ELF-1 (cell line): ENCODE measurements around the gene PRKCA.

Source experiments
- DNase-seq: peaks from one replicate; pipeline ENCODE4 v3.0.0-alpha.2; 2016; ENCODE audit warnings: low read depth, low spot score

PRKCA gene

DNA sequence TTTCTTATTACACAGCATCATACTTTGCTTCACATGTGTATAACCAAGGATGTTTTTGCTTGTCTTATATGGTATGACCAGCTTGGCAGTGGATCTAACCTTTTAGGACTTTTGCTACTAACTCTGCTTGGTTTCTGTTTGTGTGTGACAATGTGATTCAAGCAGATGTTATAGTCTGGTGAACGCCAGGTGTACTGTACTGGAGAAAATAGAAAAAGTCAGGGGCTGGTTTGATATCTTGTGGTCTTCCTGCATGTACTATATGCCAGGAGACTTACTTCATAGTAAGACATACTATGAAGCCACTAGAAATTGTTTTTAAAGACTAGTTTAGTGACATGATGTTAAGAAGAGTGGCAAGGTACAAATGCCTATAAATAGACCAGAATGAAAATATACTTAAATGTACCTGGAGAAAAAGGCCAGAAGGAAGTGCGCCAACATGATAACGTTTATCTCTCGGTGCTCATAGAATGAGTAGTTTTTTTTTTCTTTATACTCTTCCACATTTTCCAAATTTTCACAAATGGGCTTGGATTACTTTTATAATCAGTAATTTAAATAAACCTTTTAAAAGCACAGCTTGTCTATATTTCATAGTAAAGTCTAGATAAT is 112.3 kb downstream of the PRKCA start:
- no peak for DNase-seq

DNA sequence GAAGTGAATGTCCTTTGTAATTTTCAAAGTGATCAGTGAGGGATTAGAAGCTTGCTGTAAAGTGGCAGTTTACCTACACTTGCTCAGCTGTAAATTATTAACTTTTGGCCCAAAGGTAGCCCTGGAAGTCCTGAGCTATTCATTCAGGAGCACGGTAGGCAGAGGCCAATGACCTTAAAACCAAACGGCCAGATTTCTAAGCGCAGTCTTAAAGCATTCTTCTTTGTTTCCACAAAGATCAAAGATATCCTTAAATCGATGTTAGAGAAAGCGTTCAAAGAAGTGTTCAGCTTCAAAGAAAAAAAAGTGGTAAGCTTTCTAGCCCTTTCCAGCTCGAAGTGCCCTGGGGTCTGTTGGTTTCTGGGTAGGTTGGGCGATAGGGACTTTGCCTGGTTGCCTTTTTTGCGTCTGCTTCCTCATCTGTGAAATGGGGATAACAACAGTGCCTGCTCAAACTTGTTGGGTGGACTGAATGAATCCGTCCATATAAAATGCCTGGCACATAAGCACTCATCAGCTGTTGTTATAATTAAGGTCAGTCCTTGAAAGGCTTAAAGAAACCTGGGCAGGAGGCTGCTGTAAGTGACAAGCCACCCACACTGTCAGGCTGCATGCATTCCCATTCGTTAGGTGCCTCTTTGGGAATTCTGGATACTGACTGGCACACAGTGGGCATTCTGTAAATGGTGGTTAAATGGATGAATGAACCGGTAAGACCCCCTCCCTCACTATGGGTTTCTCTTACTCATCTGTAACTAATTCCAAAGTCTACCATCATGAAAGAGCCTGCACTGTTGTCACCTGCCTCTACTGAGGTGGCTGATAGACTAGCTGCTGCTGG is 113.2 kb downstream of the PRKCA start:
- no peak for DNase-seq

DNA sequence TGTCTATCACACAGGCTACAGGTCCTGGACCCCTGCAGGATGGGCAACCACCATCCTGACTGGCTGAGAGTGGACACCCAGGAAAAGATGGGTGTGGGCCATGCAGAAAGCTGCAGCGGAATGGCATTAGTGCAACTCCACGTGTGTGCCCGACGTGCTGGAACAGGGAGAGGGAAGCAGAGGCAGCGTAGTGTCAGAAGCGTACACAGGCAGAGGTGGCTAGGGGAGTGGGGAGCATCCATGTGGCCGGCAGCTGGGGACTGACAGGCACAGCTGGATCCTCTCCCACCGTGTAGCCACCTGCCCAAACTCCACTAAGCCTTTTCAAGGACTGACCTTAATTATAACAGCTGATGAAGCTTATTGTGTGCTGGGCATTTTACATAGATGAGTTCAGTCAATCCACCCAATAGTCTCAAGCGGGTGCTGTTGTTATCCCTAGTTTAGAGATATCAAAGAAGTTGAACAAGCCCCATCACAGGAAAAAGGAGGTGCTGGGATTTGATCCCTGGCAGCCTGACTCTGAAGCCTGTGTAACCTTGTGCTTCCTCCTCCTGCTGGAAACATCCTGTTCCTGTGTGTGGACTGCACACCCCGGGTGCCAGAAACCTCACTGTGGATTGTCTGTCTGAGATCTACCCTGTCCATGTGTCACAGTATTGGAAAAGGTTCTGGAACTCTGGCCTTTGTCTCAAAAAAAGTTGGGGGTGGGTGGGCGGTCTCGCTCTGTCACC is 114.0 kb downstream of the PRKCA start:
- no peak for DNase-seq

DNA sequence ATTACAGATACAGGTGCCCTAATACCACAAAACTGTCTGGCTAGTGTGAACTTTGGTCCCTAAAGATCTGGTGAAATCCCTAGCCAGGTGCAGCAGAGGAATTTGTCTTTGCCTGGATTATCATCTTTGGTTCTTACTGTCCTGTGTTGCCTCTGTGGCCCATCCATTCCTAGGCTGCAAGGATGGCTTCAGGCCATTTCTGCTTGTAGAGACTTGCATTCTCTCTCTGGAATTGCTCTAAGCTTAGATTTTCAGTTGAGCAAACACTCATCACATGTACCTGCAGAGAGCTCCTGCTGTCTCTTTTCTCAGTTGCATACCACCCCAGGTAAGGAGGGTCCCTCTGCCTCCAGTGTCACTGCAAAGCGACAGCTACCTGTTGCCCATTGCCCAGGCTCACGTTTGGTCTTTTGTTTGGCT is 114.9 kb downstream of the PRKCA start:
- DNase-seq = peak; percentile 32

DNA sequence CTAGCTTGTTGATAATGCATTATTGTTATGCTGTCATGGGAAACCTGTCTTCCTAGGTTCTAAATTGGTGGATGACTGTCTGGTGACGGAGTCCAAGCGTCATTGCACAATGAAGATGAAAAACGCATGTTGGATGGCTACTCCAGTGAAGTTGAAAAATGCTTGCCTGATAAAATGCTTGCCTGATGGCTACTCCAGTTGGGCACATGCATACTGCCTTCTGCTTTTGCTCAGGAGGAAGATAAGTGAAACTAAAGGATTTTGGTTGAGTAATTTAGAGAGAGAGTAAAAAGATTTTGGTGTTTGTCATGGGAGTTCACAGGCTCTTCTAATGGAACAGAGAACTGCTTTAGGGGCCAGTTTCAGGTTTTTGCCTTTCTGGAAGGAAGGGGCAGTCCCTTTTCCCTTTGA is 118.6 kb downstream of the PRKCA start:
- DNase-seq = no peak

DNA sequence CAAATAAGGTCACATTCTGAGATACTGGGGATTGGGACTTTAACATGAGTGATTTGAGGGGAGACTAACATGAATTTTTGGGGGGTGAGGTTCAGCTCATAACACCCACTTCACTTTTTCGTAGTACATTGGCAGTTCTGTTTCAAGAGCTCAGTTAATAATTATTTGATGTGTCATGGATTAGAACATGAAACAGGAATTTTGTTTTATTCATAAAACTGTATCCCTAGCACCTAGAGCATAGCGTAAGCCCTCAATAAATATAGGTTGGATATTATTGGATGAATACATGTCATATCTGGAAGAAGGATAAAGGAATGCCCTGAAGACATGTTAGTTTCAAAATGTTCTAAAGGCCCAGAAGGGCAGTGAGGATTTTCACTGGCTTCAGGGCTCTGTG is 119.8 kb downstream of the PRKCA start:
- no peak for DNase-seq

DNA sequence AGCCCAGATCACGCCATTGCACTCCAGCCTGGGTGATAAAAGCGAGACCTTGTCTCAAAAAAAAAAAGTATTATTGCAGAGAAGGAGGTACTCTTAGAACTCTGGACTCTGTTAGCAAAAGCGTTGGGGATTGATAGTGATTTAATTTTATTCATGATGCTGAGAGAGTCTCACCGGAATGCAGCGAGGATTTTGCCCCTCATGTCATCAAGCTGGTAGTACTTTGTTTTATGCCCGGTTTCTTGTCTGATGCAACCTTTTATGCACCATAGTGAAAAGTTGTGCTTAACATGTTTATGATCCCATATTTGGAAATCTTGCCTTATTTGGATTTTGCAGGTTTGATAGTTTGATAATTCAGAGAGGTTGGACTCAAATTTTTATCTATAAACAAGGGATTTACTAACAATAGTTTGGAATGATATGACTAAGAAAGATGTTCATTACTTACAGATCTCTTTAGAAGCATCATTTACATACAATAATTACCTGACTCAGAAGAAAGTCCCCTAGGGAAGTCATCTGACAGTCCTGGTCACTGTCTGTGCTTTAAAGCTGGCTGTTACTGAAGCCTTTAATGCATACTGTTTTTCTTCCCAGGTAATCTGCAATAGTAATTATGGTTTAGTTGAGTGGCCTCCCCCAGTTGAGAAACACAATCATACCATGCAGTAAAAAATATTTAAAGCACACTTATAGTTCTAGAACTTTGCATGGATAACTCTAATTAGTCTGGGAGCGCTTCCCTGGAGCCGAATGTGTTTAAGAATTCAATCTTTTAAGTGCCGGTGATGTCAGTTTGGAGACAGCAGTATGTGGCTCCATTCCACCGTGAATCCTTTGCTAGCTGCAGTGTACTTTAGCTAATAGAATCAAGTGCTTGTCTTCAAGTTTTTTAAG is 120.9 kb downstream of the PRKCA start:
- DNase-seq = no peak

DNA sequence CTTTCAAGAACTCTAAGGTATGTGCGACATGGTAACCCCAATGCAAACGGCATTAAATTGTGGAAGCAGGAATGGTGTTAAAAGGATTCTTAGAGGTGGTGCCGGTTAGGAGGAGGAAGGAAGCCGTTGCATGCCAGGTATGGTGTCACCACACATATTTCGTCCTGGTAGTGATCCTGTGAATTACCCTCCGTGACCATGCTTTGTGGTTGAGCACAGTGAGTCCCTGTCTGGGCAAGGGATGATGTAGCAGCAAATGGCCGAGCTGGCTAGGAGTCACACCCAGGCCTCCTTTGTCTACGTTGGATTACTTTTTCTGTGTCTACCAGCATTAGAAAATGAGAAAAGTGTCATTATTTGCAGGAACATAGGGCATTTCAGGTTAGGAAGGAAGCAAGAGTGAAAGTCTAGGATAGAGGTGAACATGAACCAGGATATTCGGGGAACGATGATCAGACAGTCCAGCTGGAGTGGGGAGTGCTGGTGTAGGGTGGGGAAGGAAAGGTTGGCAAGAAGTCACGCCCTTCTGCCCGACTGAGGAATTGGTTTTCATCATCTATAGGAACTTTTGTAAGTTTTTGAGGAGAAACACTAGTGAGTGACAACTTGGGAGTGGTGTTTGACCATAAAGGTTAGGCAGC is 123.5 kb downstream of the PRKCA start:
- DNase-seq = no peak

DNA sequence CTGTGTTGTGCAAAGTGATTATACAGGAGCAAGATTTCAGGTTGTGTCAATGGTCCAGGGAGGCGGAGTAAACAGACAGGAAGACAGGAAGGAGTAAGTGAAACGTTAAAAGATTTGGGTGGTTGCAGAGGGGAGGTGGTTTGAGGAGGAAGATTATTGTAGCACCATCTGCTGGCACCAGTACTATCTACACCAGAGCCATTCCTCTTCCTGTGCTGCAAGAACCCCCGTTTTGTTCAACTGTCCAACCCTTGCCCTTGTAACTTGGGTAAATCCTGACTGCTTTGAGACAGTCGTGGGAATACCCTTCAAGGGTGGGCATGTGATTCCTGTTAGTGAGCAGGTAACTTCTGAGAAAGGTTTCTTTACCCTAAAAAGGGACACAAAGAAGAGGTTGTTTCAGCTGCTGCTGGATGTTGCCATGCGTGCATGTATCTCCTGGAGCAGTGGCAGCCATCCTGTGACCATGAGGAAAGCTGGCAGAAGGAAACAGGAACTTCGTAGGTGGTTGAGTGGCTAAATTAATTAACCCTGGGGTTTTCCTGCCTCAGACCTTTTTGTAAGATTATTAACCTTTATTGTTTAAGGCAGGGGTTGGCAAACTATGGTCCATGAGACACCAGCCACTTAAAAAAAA is 124.1 kb downstream of the PRKCA start:
- DNase-seq = peak; percentile 40

DNA sequence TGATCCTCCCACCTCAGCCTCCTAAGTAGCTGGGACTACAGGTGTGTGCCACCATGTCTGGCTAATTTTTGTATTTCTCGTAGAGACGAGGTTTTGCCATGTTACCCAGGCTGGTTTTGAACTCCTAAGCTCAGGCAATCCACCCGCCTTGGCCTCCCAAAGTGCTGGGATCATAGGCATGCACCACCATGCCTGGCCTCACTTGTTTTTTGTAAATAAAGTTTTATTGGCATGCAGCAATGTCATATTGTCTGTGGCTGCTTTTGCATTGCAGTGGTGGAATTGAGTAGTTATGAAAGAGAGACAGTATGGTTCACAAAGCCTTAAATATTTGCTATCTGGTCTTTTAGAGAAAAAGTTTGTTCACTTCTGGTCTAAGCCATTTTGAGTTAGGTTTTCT is 124.7 kb downstream of the PRKCA start:
- DNase-seq = no peak

DNA sequence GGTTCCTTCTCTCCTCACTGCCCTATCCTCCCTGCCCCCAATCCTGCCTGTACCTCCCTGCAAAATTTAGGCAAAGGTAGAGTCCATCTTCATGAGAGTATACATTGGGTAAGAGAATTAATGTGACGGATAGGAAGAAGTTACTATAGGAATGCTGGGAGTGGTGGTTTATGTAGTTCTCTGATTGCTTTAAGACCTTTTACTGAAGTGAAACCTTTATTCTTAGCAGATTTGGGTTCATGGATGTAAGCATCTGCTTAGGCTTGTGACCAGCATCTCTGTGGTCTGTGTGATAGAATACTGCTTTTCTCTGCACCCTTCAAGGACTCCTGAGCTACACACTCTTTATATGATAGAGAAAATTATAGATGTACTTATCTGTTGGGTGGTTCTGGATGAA is 127.3 kb downstream of the PRKCA start:
- no peak for DNase-seq

DNA sequence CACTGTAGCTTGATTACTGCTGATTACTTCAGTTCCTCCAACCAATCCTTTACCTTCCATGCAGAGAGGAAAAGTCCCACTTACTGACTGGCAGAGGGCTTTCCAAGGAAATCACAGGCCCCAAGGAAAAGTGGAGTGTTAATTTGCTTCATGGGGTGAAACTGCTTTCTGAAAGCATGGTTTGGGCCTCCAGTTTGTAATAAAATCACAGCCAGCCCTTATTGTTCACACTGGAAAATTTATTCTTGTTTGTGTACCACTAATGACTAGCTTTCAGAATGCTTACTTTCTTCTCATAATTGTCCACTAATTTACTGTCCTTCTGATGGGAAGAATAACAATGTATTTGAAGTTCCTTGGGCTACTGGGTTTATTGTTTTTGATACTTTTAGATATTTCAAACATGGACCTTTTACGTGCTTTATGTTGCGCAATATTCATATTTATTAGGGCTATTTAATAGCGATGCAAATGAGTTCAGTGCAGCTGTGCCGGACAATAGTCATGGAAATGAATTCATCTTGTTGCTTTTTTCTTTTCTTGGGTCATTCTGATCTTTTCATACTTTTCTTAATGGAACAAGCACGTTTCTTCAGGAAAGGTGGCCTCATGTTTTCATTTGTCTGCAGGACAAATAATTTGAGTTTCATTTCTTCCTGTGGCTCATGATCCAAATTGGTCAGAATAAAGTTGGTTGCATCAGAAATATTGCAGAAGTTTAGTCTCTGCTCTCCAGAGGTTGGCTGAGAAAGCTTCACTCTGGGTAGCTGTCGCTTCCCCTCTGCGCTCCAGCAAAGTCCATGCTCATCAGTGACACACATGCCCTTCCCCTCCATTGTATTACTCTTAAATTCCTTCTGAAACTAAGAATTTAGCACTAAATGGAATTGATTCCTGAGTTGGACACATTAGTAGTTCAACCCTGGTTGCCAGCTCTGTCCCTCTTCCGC is 128.7 kb downstream of the PRKCA start:
- DNase-seq = no peak

DNA sequence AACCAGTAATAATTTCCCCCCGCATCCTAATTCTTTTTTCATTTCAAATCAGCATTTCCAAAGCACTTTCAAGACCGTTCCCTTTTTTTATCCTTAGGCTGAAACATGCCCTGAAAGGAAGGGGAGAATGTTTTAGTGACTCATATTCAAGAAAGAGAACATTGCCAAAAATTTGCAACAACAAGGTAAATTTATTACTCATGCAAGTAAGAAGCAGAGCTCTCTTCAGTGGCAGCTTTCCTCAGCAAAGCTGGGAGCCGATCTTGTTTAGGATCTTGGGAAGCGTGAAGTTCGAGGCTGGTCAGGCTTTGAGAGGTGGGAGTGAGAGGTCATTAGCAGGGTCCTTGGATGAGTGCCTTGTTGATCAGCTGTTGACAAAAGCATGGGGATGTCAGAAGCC is 129.5 kb downstream of the PRKCA start:
- no peak for DNase-seq

DNA sequence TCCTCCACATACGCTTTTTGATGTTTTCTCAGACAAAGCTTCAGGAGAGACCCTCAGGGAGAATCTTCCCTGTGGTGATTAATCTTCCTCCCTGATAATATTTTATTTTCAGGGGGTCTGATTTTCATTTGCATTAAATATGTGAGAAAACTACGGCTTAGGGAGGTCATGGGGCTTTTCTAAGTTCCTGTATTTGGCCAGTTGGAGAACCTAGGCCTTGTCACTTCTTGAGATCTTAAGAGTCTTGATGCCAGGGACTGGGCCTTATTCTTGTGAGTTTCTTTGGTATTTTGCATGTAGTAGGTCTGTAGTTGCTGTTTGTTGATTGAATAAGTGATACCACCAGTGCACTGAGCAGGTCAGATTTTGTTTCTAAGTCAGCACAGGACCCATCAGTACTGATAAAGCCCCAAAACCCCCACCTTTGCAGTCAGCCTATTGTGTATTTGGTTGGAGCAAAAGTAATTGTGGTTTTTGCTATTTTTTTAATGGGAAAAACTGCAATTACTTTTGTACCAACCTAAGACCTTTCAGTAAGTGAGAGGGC is 130.1 kb downstream of the PRKCA start:
- no peak for DNase-seq

DNA sequence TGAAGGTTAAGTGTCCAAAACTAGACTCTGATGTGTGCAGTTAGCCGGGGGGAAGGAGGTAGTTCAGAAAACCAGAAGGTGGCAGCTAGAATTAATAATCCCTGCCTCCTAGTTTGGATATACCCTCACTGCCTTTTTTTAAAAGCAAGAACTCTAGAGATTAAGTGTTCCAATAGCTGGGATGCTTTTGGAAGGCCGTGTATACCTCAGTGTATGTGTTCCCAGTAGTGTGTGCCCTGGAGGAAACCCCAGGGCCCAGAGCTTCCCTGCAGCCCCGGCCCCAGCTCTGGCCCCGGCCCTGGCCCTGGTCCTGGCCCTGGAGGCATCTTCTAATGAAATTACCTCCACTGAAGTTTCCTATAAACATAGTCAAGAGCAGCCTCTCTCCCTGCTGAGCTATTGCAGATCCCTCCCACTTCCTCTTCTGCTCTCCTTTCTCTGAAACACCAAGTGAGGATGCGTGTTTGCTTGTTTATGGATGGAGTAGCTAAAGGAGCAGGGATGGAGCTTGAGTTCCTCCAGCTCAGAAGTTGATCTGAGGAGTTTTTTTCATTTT is 130.7 kb downstream of the PRKCA start:
- peak; percentile 65 for DNase-seq

DNA sequence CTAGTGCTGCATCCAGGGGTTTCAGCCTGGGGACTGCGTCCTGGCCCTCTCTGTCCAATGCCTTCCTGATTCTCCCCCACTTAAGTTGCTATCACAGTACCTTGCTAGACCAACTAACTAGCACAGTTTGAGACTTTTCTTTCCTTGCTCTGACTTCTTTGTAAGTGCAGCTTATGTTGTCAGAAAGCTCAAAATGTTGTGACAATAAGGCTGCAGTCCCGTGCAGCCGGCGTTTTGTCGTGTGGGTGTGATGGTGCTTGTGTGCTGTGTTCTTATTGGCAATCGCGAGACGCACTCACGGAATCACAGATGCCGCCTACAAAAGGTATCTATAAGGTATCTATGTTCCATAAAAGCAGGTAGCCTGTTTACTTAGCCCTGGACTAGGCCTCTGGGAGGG is 132.8 kb downstream of the PRKCA start:
- no peak for DNase-seq

DNA sequence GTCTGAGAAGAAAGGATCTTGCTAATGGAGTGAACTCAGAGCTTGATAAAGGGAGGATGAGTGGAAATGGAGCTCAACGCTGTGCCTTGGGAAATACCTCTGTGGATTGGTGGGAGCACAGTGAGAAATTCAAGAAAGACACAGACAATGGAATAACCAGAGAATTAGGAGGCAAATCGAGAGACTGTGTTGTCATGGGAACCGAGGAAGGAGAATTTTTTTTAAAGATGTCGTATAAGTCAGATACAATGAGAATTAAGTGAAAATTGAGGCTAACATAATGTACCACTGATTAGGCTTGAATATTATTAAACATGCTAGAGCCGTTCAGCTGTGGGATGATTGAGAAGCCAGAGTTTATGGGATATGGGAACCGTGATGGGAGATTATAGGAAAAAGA is 134.2 kb downstream of the PRKCA start:
- no peak for DNase-seq

DNA sequence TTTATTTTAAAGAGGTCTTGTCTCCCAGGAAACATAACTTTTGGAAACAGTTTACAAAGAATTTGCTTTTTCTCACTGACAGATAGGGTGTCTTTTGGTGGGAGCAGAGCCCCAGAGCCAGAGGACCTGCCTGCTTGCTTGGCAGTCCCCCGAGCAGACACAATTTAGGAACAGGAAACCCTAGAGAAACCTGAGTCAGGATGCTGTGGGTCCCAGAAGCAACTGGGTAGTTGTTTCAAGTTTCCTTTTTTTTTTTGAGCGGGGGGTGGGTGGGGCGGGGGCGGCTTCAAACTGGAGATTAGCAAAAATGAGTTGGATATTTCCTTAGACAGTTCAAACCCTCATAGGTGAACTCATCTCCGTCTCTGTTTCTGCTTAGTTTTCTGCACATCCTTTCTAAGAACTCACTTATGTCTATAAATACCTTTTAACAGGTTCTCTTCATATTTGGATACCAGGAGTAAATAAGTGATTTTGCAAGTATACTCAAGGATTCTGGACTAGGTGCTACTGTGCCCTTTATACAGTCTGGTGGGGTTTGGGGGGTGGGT is 135.1 kb downstream of the PRKCA start:
- DNase-seq = no peak

DNA sequence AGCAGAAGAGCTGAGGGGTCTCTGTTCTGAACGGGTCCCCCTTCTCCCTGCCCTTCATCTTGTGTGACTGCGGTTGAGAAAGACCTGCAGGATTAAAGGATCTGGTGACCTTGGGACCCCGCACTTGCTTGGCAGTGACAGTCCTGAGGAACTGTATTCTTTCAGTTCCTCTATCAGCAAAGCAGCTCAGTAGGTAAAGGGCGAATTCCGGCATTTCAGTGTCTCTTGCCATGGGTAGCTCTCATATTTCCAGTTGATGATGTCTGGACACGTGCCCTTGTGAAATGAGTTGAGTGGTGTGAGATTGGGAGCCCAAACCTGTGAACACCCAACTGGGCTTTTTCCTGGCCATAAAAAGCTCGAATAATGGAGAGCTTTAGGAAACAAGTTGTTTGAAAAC is 135.7 kb downstream of the PRKCA start:
- DNase-seq = no peak
